Bronchial epithelial cell (primary cell): ENCODE data around the gene IQCN. TPM values are rescaled to one million over a fixed set of nuclear protein-coding genes. Genes with fewer than 3 reads are reported as not detected.
A peak's percentile ranks its signal among the peaks of the same experiment; 100 is the strongest.

Experiments
- DNase-seq: peaks from one replicate; pipeline ENCODE4 v3.0.0-alpha.2; 2010; ENCODE audit warnings: low read depth
- FAIRE-seq: peaks from 2 replicates; lab custom pipeline; 2011; peaks lifted over from hg19 to GRCh38; lab: Jason Lieb, UNC
- H3K27me3 ChIP-seq: 2 replicates; pipeline ENCODE4 v1.5.1; 2011; ENCODE audit warnings: low read length; ENCODE audit not compliant: control insufficient read depth, insufficient read depth
- H3K36me3 ChIP-seq: 2 replicates; pipeline ENCODE4 v1.5.1; 2011; ENCODE audit warnings: low read length; ENCODE audit not compliant: control insufficient read depth, insufficient read depth
- H3K4me3 ChIP-seq: 2 replicates; pipeline ENCODE4 v1.5.1; 2011; ENCODE audit warnings: mild to moderate bottlenecking, low read depth, low read length, control low read depth
- total RNA-seq: library from RNA; depleted of rRNA; stranded (reverse); fragments of >200 nt; gene quantifications from 2 replicates; pipeline ENCODE4 v1.2.1, GENCODE V29; 2014
- TF ChIP-seq, protein P1 (sequence below): IDR thresholded peaks from 2 replicates; pipeline ENCODE4 v1.5.1; 2011; ENCODE audit warnings: mild to moderate bottlenecking, moderate library complexity, low read length, control low read depth, inconsistent platforms; ENCODE audit not compliant: insufficient read depth, severe bottlenecking

IQCN gene
- total RNA-seq, 1 donor from 2014 or later, result not detected

DNA sequence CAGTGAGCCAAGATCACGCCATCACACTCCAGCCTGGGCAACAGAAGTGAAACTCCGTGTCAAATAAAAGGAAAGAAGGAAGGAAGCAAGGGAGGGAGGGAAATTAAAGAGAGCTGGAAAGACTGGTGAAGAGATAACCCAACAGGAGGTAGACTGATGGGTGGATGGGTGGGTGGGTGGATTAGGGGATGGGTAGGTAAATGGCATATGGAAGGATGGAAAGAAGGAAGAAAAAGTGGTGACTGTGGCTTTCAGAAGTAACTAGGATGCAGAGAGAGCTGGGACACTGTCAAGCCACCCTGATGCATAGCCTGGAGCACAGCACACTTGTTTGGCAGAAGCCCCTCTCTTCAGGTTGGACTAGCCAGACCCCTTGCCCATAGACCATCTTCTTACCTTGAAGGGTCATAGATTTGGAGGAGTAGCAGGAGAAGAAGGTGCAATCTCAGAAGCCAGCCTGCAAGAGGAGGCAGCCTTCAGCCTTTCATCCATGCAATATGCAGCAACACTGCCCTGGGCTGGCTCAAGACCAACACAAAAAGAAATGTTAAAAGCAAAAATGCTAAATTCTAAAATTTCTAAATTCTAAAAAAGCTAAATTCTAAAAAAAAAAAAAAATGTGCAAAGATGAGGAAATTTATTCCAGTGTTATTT lies 5.1 kb downstream of the IQCN start:
- H3K27me3 ChIP-seq, result no peaks in the 10 kb centered on the region
- H3K36me3 ChIP-seq, result no peaks in the 10 kb centered on the region
- FAIRE-seq (peak; percentile 68), DNase-seq (no peak)
- TF ChIP-seq, protein P1, sequence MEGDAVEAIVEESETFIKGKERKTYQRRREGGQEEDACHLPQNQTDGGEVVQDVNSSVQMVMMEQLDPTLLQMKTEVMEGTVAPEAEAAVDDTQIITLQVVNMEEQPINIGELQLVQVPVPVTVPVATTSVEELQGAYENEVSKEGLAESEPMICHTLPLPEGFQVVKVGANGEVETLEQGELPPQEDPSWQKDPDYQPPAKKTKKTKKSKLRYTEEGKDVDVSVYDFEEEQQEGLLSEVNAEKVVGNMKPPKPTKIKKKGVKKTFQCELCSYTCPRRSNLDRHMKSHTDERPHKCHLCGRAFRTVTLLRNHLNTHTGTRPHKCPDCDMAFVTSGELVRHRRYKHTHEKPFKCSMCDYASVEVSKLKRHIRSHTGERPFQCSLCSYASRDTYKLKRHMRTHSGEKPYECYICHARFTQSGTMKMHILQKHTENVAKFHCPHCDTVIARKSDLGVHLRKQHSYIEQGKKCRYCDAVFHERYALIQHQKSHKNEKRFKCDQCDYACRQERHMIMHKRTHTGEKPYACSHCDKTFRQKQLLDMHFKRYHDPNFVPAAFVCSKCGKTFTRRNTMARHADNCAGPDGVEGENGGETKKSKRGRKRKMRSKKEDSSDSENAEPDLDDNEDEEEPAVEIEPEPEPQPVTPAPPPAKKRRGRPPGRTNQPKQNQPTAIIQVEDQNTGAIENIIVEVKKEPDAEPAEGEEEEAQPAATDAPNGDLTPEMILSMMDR, result no peak
- H3K4me3 ChIP-seq, result no peak overlapping the region

DNA sequence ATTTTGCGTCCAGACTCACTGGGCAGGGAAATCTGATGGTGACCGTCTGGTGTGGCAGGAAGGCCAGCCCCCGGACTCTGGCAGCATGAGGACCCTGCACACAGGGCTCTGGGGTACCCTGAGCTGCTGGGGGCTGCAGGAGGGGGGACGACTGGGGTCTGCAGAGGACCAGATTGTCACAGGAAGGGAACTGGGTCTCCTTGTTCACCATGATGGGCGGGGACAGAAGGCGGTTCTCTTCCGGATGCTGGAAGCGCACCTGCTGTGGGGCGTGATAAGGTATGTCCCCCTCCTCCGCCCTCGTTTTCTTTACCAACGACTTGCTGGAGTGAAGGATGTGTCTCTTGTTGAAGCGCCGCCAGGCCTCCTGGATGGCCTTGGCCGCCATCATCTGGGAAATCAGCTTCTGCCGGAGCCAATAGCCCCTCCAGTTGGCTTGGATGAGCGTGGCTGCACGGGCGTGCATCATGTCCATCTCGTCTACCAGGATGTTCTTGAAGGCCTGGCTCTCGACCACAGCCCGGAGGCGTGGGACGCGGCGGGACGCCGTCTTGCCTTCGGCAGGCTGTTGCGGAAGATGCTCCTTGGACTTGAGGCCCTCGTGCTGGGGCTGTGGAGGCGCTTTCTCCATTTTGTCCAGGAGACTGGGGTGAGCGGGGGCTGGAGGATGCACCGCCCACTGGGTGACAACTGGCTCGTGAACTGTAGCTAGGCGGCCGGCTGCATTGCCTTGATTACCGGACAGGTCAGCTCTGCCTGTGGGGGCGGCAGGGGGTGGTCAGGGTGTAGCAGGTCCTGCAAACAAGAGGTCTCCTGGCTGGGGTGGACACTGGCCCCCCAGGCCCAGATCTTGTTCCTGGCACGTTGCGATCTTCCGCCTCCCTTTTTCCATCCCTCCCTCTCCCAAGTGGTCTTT lies 7.2 kb downstream of the IQCN start:
- H3K27me3 ChIP-seq, result no peaks in the 10 kb centered on the region
- no peak for DNase-seq
- H3K4me3 ChIP-seq, result no peak overlapping the region
- H3K36me3 ChIP-seq, result no peaks in the 10 kb centered on the region
- FAIRE-seq, result no peak
- TF ChIP-seq, protein P1, result no peak

DNA sequence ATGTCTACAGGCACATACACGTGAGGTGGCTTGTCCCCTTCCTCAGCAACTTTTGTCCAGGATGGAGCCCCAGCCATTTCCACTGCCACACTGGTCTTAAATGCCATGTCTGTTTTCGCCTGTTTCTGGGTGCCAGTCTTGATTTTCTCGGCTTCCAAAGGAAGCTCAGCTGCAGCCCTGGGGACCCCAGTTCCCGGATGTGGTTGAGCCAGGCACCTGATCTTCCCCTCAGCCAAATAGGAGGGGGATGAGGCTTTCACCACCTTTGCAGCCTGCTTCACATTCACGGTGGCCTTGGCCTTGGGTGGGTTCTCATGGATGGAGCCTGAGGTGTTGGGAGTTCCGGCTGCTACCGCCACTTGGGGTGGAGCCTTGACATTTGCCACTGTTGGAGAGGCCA lies 8.7 kb downstream of the IQCN start:
- TF ChIP-seq, protein P1, result no peak
- H3K36me3 ChIP-seq, result no peaks in the 10 kb centered on the region
- H3K4me3 ChIP-seq, result no peak overlapping the region
- FAIRE-seq (no peak), DNase-seq (no peak)
- H3K27me3 ChIP-seq, result no peaks in the 10 kb centered on the region

DNA sequence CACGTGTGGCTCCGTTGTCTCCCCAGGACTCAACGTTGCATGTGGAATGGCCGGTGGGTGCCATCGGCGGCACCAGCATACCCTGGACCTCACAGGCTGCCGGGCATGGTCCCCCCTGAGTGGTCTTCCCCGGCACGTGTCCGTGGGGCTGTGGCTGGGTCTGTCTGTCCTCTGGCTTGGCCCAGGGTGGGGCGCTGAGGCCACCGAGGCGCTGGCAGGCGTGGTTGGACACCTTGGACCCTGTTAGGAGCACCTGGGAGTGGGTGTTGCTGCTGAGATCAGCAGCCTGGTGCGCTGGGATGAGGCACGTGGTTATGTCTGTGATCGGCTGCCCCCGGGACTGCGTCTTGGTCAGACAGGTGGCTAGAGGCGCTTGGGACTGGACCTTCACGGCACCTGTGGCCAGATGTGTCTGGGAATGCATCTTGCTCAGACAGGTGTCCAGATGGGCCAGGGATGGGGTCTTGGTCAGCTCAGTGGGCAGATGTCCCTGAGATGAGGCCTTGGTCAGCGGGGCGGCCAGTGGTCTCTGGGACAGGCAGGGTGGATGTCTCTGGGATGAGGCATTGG lies 9.2 kb downstream of the IQCN start:
- TF ChIP-seq, protein P1, result no peak
- Histone ChIP-seq H3K36me3 (no peaks in the 10 kb centered on the region), H3K27me3 (no peaks in the 10 kb centered on the region), H3K4me3 (no peak overlapping the region)
- no peak for DNase-seq
- no peak for FAIRE-seq

DNA sequence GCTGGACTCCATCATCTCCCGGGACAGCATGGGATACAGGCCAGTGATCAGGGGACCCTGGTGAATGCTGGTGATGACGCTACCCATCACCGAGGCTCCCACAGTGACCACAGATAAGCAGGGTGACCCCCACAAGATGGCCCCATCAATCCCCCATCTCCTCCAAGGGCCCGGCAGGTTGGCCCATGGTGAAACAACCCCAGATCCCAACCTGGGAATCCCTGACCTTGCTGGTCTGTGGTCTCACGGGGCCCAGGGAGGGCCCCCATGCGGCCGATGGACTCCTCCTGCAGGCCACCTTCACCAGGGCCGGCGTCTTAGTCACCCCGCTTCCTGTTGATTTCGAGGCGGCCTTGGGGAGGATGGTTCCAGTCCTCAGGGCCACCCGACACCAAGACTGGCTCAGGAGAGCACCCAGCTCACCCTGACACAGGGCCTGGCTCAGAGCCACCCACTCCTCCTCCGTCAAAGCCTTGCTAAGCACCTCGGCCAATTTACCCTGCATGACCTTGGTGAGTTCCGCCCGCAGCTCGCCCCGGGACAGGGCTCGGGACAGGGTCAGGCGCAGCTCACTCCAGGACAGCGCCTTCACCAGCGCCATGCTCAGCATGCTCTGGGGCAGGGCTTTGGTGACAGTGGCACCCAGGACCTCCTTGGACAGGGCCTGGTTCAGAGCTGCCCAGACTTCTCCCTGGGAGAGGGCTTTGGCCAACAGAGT lies 10.0 kb downstream of the IQCN start:
- Histone ChIP-seq H3K4me3 (no peak overlapping the region), H3K36me3 (no peaks in the 10 kb centered on the region), H3K27me3 (no peaks in the 10 kb centered on the region)
- DNase-seq (no peak), FAIRE-seq (no peak)
- TF ChIP-seq, protein P1, result no peak
